NCI-H2171 treated with DMSO at 0.1 percent for 48 hours (cell line): Measurements from ENCODE around the gene TMEM271.
"Not testable (repeated sequence)": the region's sequence is repeated elsewhere in the genome, so short reads cannot be mapped to it uniquely, and the experiment has no call there.

Source experiments
- DNase-seq: peaks from one replicate; lab custom pipeline; 2025; lab: John Stamatoyannopoulos, UW

Gene TMEM271

DNA sequence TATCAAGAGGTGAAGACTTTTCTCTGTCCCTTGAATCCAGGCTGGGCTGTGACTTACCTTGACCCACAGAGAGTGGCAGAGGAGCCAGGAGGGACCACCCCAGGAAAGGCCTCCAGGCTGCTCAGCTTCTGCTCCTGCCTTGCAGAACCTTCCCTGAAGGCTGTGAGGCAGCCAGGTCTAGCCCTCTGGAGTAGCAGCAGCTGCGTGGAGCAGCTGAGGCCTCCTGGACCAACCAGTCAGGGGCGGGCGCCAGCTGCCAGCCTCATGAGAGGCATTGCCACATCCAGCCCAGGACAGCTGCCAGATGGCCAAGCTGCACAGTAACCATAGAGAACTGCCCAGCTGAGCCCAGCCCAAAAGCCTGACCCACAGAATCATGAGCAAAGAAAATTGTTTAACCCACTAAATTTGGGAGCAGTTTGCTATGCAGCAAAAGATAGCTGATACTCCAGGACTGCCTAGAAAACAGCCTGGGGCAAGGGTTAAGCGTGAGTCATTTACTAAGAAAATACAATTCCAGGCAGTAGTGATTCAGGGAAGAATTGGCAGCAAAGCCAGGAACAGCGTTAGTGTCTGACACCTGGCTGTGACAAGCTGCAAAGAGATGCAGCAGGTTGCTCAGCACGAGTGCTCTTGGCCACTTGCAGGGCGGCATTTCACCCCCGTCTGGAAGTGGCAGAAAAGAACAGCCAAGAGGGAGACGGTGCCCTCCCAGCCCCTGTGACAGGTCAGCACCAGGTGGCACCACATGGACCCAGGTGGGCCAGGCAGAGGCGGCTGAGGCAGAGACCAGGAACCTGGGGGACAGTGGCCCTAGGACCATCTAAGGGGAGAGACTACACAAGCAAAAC, 34.5 kb upstream of the TMEM271 start:
- DNase-seq, result peak; percentile 44

DNA sequence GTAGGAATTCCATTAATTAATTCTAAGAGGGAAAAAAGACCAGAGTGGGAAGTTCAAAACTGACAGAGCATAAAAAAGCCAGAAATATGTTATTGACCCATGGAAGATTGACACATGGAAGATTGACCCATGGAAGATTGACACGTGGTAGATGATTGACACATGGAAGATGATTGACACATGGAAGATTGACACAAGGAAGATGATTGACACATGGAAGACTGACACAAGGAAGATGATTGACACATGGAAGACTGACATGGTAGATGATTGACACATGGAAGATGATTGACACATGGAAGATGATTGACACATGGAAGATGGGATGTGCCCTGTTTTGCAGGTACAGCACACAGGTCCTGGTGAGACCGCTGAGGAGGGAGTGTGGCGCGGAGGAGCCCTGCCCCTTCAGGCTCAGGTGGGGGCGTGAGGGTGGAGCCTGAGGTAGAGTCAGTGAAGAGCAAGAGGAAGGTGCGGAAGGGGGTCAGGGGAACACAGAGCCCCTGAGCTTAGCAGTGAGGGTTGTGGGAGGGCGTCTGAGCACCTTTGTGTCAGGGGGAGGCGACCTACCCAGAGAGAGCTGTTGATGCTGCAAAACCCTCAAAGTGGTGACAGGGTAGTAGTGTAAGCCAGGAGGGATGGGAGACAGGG, 33.4 kb upstream of the TMEM271 start:
- DNase-seq, result no peak

DNA sequence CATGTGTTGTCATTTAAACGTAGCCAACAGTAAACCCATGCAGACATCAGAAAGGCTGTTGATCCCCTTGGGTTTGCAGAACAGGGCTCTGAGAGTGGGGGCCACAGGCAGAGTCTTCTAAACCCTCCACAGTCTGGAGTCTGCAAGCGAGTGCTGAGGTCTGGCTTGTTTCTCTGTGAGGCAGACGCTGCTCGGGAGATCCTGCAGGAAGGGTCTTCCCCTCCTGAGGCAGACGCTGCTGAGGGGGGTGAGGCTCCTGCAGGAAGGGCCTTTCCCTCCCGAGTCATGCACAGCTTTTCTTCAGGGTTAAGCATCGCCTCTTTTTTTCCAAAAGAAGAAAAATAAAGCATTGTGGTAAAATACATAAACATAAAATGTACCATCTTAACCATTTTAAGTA, 32.1 kb upstream of the TMEM271 start:
- DNase-seq, result no peak

DNA sequence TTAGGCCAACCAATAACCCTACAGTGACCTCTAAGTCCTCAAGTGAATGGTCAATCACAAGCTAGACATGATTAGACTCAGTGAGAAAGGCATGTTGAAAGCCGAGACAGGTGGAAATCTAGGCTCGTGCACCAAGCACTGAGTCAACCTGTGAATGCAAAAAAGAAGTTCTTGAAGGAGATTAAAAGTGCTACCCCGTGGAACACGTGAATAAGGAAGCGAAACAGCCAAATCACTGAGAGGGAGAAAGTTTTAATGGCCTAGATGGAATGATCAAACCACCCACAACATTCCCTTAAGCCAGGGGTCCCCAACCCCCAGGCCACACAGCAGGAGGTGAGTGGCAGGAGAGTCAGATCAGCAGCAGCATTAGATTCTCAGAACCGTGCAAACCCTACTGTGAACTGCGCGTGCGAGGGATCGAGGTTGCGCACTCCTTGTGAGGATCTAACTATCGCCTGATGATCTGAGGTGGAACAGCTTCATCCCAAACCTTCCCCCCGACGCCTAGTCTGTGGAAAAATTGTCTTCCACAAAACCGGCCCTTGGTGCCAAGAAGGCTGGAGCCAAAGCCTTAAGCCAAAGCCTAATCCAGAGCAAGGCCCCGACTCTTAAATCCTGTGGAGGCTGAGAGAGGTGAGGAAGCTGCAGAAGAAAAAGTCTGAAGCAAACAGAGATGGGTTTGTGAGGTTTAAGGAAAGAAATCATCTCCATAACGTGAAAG, 29.8 kb upstream of the TMEM271 start:
- no peak for DNase-seq

DNA sequence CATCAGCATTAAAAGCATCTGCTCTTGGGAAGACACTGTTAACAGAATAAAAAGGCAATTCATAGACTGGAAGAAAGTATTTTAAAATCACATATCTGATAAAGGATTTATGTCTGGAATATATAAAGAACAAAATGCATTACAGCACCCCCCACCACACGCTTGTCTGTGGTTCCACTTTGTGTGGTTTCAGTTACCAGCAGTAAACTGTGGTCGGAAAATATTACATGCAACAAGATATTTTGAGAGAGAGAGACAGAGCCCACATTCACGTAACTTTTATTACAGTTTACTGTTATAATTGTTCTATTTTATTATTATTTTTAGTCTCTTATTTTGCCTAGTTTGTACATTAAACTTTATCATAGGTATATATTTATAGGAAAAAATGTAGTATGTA, 28.0 kb upstream of the TMEM271 start:
- DNase-seq, result no peak

DNA sequence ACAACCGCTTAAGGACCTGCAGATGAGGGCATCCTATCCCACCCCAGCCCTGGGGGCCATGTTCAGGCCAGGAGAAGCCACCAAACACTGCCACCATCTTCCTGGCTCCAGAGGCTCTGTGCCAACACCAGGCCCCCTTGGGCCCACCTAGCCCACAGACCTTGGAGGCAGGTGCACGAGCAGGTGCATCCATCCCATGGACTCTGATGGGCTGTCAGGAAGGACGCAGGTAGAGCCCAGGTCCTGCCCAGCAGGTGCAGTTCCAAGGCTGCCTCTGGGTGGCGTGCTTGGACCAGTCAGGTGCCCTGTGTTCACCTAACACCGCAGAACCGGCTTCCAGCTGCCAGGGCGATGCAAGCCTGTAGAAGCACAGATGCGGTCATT, 26.5 kb upstream of the TMEM271 start:
- DNase-seq, result no peak

DNA sequence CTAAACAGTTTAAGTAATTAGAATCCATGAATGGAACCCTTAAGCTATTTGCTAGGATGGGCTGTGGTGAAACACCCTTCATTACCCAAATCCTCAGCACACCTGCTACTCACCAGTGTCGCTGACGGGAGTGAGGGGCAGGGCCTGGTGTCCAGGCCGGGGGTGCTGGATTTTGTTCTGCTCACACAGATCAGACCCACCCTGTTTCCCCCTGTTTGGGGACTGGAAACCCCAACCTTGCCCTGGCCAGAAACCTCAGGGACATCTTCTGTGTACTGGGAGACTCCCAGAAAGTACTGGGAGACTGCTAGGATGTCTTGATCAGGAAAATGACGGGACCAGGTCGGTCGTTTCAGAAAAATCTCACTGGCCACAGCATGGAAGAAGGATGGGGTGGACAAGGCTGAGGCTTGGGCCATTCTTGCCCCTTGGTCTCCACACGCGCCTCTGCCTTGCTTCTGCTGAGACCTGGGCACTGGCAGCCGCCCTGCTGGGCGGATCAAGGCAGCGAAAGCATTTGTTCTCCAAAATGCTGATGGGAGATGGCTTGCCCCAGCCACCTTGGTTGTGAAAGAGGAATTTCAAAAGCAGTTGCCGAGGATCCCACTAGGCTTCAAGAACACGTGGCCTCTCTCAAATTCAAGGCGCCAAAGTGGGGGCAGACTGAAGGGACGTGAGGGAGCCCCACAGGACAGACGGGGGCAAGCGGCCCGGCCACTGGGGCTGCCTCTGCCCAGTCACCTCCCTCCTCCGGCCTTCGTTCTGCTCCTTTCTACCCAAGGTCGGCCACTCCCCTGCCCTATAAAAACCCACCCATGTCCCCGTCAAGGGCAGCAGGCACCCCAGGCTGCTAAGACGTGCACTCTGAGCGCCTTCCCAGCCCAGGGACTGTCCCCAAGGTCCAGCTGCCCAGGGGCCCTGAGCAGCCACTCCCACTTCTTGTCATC, 25.8 kb upstream of the TMEM271 start:
- no peak for DNase-seq

- DNase-seq, result no peak
Observed at GRCh38 chr4:600850-601515, 24.9 kb upstream of the TMEM271 start.

DNA sequence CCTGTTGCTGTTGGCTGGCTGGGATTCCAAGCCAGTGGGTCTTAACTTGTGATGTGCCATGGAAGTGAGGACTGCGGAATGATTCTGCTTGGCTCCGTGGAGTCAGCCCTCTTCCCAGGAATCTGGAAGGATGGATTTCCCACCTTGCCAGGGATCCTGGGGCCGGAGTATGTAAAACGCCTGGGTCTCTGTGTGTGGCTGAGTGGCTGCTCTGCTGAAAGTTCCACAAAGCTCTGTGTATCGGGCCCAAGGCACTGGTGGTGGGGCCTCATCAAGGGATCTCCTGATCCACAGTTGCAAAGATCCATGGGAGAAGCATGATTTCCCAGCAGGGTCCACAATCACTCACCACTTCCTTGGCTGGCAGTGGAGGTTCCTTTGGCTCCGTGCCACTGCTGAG, 24.1 kb upstream of the TMEM271 start:
- no peak for DNase-seq

GRCh38 chr4:598925-599324, 22.8 kb upstream of the TMEM271 start:
- DNase-seq, result no peak

- DNase-seq, result no peak
Observed at GRCh38 chr4:592825-593520, 16.9 kb upstream of the TMEM271 start.

DNA sequence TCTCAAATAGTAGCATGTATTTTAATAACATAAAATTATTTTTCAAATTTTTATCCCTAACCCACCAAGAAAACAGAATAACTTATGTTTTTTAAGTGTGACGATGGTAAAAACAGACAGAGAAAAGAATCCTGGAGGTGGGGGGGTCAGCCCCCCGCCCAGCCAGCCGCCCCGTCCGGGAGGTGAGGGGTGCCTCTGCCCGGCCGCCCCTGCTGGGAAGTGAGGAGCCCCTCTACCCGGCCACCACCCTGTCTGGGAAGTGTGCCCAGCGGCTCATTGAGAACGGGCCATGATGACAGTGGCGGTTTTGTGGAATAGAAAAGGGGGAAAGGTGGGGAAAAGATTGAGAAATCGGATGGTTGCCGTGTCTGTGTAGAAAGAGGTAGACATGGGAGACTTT, 16.1 kb upstream of the TMEM271 start:
- not testable (repeated sequence) for DNase-seq

DNA sequence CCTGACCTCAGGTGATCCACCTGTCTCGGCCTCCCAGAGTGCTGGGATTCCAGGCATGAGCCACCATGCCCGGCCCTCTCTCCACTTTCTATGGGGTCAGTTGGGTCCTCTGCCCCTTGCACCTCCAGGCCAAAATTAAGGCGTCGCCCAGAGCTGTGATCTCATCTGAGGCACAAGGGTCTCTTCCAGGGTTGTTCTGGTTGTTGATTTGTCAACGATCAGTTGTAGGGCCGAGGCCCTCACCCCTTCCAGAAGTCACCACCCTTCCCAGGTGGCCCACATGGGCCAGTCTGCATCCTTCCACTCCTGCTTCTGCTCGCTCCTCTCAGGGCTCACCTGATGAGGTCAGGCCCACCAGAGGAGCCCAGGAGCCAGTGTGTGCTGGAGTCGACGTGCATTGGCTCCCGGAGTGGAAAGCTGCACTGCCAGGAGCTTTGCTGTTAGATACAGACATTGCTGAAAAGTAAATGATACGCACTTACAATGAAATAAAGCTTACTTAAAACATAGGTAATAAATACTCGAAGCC, 14.3 kb upstream of the TMEM271 start:
- DNase-seq, result no peak

DNA sequence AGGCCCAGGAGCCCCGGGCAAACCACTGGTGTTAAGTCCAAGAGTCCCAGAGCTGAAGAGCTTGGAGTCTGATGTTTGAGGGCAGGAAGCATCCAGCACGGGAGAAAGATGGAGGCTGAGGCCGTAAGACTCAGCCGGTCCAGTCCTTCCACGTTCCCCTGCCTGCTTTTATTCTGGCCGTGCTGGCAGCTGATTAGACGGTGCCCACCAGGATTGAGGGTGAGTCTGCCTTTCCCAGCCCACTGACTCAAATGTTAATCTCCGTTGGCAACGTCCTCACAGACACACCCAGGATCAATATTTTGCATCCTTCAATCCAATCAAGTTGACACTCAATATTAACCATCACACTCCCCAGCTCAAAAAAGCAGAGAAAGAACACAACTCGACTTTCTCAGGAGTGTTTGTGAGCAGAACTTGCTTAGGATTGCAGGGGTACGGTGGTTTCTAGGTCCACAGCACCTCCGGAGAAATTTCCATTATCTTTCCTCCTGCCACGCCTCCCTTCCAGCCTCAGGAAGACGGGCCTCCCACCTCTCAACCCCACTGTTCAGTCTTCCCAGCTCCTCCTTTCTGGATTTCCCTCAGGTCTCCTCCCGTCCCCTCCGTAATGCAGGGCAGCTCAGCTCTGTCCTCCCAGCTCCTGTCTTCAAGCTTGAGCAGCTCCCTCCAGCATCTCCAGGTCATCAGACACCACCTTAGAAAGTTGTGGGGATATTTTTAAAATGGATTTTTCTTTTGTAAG, 13.3 kb upstream of the TMEM271 start:
- no peak for DNase-seq

GRCh38 chr4:588351-588849, 12.3 kb upstream of the TMEM271 start:
- no peak for DNase-seq

GRCh38 chr4:587671-588350, 11.7 kb upstream of the TMEM271 start:
- DNase-seq, result no peak

- no peak for DNase-seq
Observed at GRCh38 chr4:583820-584219, 7.7 kb upstream of the TMEM271 start.

GRCh38 chr4:581753-582361, 5.8 kb upstream of the TMEM271 start:
- DNase-seq, result no peak
